Parathyroid adenoma (tissue), 2 donors: ENCODE results near the gene CRISPLD2.

Experiments used
- H2AFZ ChIP-seq: fragments of 300-600 bp; sonication (generic); one replicate; pipeline ENCODE4 v1.7.0; 2017; ENCODE audit warnings: antibody characterized with exemption, mild to moderate bottlenecking
- H3K27ac ChIP-seq: fragments of 300-600 bp; sonication (generic); one replicate; pipeline ENCODE4 v1.7.0; 2017
- H3K27me3 ChIP-seq: fragments of 300-600 bp; sonication (generic); one replicate; pipeline ENCODE4 v1.7.0; 2017; ENCODE audit warnings: low read length; ENCODE audit not compliant: control insufficient read depth, insufficient read depth
- H3K36me3 ChIP-seq: fragments of 300-600 bp; sonication (generic); one replicate; pipeline ENCODE4 v1.7.0; 2017; ENCODE audit warnings: low read length; ENCODE audit not compliant: control insufficient read depth, insufficient read depth
- H3K4me1 ChIP-seq: fragments of 300-600 bp; sonication (generic); one replicate; pipeline ENCODE4 v1.7.0; 2017; ENCODE audit warnings: control low read depth
- H3K4me2 ChIP-seq: fragments of 300-600 bp; sonication (generic); one replicate; pipeline ENCODE4 v1.7.0; 2017; ENCODE audit warnings: low read length
- H3K4me3 ChIP-seq: fragments of 300-600 bp; sonication (generic); one replicate; pipeline ENCODE4 v1.7.0; 2017; ENCODE audit warnings: low read depth, low read length
- H3K79me2 ChIP-seq: fragments of 300-600 bp; sonication (generic); one replicate; pipeline ENCODE4 v1.7.0; 2017; ENCODE audit warnings: control low read depth
- H3K9ac ChIP-seq: fragments of 300-600 bp; sonication (generic); one replicate; pipeline ENCODE4 v1.7.0; 2017; ENCODE audit warnings: mild to moderate bottlenecking
- H3K9me3 ChIP-seq: fragments of 300-600 bp; sonication (generic); one replicate; pipeline ENCODE4 v1.7.0; 2017; ENCODE audit warnings: low read length; ENCODE audit not compliant: control insufficient read depth
- CTCF ChIP-seq: fragments of 300-600 bp; sonication (generic); IDR thresholded peaks from one replicate; pipeline ENCODE4 v1.7.0; 2017; ENCODE audit warnings: antibody characterized with exemption, mild to moderate bottlenecking
- donor health status: primary hyperparathyroidism.

Gene CRISPLD2

GRCh38 chr16:84863481-84863814, 43.7 kb downstream of the CRISPLD2 start:
- H3K9ac ChIP-seq, result no peak overlapping the region
- no peak overlapping the region for H3K27ac ChIP-seq
- no peak for TF ChIP-seq CTCF
- no peaks in the 10 kb centered on the region for H3K9me3 ChIP-seq
- H3K36me3 ChIP-seq, result no peaks in the 10 kb centered on the region
- no peak overlapping the region for H2AFZ ChIP-seq
- H3K27me3 ChIP-seq, result no peaks in the 10 kb centered on the region
- H3K4me2 ChIP-seq, result no peak overlapping the region
- no peak overlapping the region for H3K4me3 ChIP-seq
- no peaks in the 10 kb centered on the region for H3K4me1 ChIP-seq
- H3K79me2 ChIP-seq, result no peaks in the 10 kb centered on the region

- Histone ChIP-seq H3K4me1 (no peaks in the 10 kb centered on the region), H3K36me3 (no peaks in the 10 kb centered on the region)
These were observed 44.7 kb downstream of the CRISPLD2 start for GRCh38 chr16:84864326-84864955.

GRCh38 chr16:84867696-84868095, 47.9 kb downstream of the CRISPLD2 start:
- Histone ChIP-seq H3K9ac (no peak overlapping the region), H3K4me3 (no peak overlapping the region), H3K36me3 (no peaks in the 10 kb centered on the region), H3K79me2 (no peaks in the 10 kb centered on the region), H3K4me1 (no peaks in the 10 kb centered on the region), H2AFZ (no peak overlapping the region), H3K27ac (no peak overlapping the region), H3K4me2 (no peak overlapping the region), H3K9me3 (no peaks in the 10 kb centered on the region), H3K27me3 (no peaks in the 10 kb centered on the region)
- no peak for TF ChIP-seq CTCF

More at GRCh38 chr16:84864326-84864955, 44.7 kb downstream of the CRISPLD2 start:
- Histone ChIP-seq H3K9me3 (no peaks in the 10 kb centered on the region), H3K79me2 (no peaks in the 10 kb centered on the region), H2AFZ (no peak overlapping the region), H3K4me3 (no peak overlapping the region), H3K27me3 (no peaks in the 10 kb centered on the region), H3K9ac (no peak overlapping the region), H3K4me2 (no peak overlapping the region), H3K27ac (no peak overlapping the region)
- no peak for TF ChIP-seq CTCF

- TF ChIP-seq CTCF, result no peak
- Histone ChIP-seq H3K9me3 (no peaks in the 10 kb centered on the region), H3K27me3 (no peaks in the 10 kb centered on the region), H3K4me3 (no peak overlapping the region), H3K4me1 (no peaks in the 10 kb centered on the region), H3K36me3 (no peaks in the 10 kb centered on the region), H2AFZ (no peak overlapping the region), H3K27ac (no peak overlapping the region), H3K79me2 (no peaks in the 10 kb centered on the region), H3K9ac (no peak overlapping the region), H3K4me2 (no peak overlapping the region)
These were observed 48.5 kb downstream of the CRISPLD2 start for GRCh38 chr16:84868328-84868727.

GRCh38 chr16:84868829-84869472, 49.2 kb downstream of the CRISPLD2 start:
- H3K9me3 ChIP-seq, result no peaks in the 10 kb centered on the region
- H3K9ac ChIP-seq, result no peak overlapping the region
- H3K36me3 ChIP-seq, result no peaks in the 10 kb centered on the region
- no peak for TF ChIP-seq CTCF
- H3K4me2 ChIP-seq, result no peak overlapping the region
- no peaks in the 10 kb centered on the region for H3K27me3 ChIP-seq
- H3K4me1 ChIP-seq, result no peaks in the 10 kb centered on the region
- no peak overlapping the region for H3K4me3 ChIP-seq
- no peak overlapping the region for H3K27ac ChIP-seq
- no peak overlapping the region for H2AFZ ChIP-seq
- H3K79me2 ChIP-seq, result no peaks in the 10 kb centered on the region
